Body of pancreas (tissue), 4 donors: ENCODE data around the gene FLRT3. TPM values are rescaled to one million over a fixed set of nuclear protein-coding genes. Genes with fewer than 3 reads are reported as not detected.

ENCODE experiments used
- ATAC-seq: fragments of 150-250 bp; one replicate; pipeline ENCODE4 v1.9.1; 2016
- DNase-seq, 4 donors: peaks; one replicate each; pipeline ENCODE4 v3.0.0-alpha.2; 2019
- H3K27ac ChIP-seq, 4 donors: fragments of 200-600 bp; sonication (generic); 1 replicate in 3 of 4; 2 replicates in 1 of 4; pipeline versions ENCODE4 v1.5.1 to v1.6.1; 2016 to 2019; ENCODE audit warnings: mild to moderate bottlenecking in 1 of 4, mixed read lengths in 1 of 4, moderate library complexity in 1 of 4
- H3K27me3 ChIP-seq, 2 donors: fragments of 200-600 bp; sonication (generic); one replicate each; pipeline ENCODE4 v1.6.0; 2016; ENCODE audit warnings: mild to moderate bottlenecking in 1 of 2
- H3K36me3 ChIP-seq, 2 donors: fragments of 200-600 bp; sonication (generic); replicated peaks in 1 of 2; 2 replicates each; pipeline ENCODE4 v1.5.1; 2016; ENCODE audit warnings: low read depth in 2 of 2; ENCODE audit not compliant: insufficient read depth in 1 of 2
- H3K4me1 ChIP-seq: fragments of 200-600 bp; sonication (generic); one replicate; pipeline ENCODE4 v1.6.0; 2016
- H3K4me3 ChIP-seq, 2 donors: fragments of 200-600 bp; sonication (generic); 1 replicate in 1 of 2; 2 replicates in 1 of 2; pipeline ENCODE4 v1.5.1; 2016 to 2019
- H3K9me3 ChIP-seq, 3 donors: fragments of 200-600 bp; sonication (generic); 1 replicate in 2 of 3; 2 replicates in 1 of 3; pipeline ENCODE4 v1.5.1; 2016
- POLR2A ChIP-seq, 3 donors: fragments of 450-650 bp; IDR thresholded peaks; one replicate each; pipeline ENCODE4 v1.6.1; 2016; ENCODE audit warnings: antibody characterized with exemption in 3 of 3, mild to moderate bottlenecking in 2 of 3
- whole genome bisulfite sequencing, 2 donors: methylation state at CpG; one replicate each; pipeline ENCODE4 v1.1.5; 2017; 5-methylcytosine and 5-hydroxymethylcytosine counted together
- intact Hi-C: fragments of 100-400 bp; cut with DNase I; formaldehyde crosslinking; loops from one replicate; pipeline ENCODE4 v1.15.1; 2023
- total RNA-seq, 2 donors: library from RNA; depleted of rRNA; stranded (reverse); fragments of >200 nt; gene quantifications; one replicate each; pipeline ENCODE4 v1.1.0, GENCODE V29; 2016
- TF ChIP-seq, protein P1 (sequence below), 7 experiments: fragments of 450-650 bp in 4 of 7; fragments of 200-600 bp in 3 of 7; sonication (generic) in 3 of 7; IDR thresholded peaks; one replicate each; pipeline ENCODE4 v1.5.1; 2016 to 2019; ENCODE audit warnings: antibody characterized with exemption in 7 of 7

FLRT3 gene
- total RNA-seq, 2 donors from 2014 or later = 3.1 to 21.1 TPM

DNA sequence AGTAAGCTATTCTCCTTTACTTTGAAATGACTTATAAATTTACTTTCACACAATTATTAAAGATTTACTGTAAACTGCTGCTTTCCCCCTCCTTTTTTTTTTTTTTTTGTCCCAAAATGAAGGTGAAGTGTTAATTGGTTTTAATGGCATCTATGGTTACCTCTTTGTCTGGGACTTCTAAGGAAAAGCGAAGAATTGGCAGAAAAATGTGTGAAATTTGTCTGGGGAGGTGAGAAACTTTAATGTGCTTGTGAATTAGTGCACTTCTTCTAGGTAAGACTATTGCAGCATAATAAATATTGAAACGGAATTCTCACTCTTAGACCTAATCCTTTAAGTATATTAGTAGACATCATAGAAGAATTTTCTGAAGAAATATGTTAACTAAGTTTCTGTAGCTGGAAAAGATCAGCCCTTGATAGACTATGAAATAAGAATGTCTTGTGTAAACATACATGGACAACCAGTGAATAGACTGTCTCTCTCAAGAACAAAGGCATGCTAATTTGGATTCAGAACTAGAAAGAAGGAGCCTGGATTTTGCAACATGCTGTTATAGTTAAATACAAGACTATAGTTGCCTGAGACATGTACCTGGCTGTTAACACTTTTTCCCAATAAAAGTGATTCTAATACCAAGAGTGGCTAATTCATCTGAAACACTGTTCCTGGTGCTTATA is 23.9 kb downstream of the FLRT3 start:
- H3K9me3 ChIP-seq = no peaks in the 10 kb centered on the region
- no peaks in the 10 kb centered on the region for H3K4me1 ChIP-seq
- no peak for DNase-seq
- TF ChIP-seq, protein P1, sequence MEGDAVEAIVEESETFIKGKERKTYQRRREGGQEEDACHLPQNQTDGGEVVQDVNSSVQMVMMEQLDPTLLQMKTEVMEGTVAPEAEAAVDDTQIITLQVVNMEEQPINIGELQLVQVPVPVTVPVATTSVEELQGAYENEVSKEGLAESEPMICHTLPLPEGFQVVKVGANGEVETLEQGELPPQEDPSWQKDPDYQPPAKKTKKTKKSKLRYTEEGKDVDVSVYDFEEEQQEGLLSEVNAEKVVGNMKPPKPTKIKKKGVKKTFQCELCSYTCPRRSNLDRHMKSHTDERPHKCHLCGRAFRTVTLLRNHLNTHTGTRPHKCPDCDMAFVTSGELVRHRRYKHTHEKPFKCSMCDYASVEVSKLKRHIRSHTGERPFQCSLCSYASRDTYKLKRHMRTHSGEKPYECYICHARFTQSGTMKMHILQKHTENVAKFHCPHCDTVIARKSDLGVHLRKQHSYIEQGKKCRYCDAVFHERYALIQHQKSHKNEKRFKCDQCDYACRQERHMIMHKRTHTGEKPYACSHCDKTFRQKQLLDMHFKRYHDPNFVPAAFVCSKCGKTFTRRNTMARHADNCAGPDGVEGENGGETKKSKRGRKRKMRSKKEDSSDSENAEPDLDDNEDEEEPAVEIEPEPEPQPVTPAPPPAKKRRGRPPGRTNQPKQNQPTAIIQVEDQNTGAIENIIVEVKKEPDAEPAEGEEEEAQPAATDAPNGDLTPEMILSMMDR (IDR thresholded peaks at IDR 0.05) = no peak
- no peak for TF ChIP-seq POLR2A (IDR thresholded peaks at IDR 0.05)
- intact Hi-C loops = no loop called here
- no peak for ATAC-seq
- H3K27ac ChIP-seq = no peak overlapping the region
- no peak overlapping the region for H3K4me3 ChIP-seq
- no peaks in the 10 kb centered on the region for H3K36me3 ChIP-seq
- 77 to 85% methylated on average over 2 of the region's 2 CpGs for WGBS, 2 donors
- no peaks in the 10 kb centered on the region for H3K27me3 ChIP-seq

DNA sequence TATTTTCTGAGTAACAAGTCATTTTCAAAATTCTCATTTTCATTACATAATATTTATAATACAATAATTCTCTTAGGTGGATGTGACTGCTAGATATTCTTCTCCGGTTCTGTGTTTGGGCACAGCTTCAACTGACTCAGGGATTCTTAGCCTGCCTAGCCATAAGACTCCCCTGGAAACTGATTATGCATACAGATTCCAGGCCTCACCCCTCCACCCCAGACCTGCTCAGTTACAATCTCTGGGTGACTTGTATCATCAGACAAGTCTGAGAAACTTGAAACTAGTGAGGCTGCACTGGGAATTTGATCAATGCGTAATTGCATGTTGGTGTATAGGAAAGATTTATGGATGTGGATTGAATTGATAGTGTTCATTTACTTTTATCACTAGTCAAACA is 25.4 kb downstream of the FLRT3 start:
- no peaks in the 10 kb centered on the region for H3K4me1 ChIP-seq
- no peaks in the 10 kb centered on the region for H3K36me3 ChIP-seq
- H3K27me3 ChIP-seq = no peaks in the 10 kb centered on the region
- no peaks in the 10 kb centered on the region for H3K9me3 ChIP-seq
- intact Hi-C loops = no loop called here
- 92 to 97% methylated on average over 2 of the region's 2 CpGs for WGBS, 2 donors
- H3K27ac ChIP-seq = no peak overlapping the region
- DNase-seq = no peak
- no peak for ATAC-seq
- no peak for TF ChIP-seq POLR2A (IDR thresholded peaks at IDR 0.05)
- TF ChIP-seq, protein P1 (IDR thresholded peaks at IDR 0.05) = no peak
- no peak overlapping the region for H3K4me3 ChIP-seq

DNA sequence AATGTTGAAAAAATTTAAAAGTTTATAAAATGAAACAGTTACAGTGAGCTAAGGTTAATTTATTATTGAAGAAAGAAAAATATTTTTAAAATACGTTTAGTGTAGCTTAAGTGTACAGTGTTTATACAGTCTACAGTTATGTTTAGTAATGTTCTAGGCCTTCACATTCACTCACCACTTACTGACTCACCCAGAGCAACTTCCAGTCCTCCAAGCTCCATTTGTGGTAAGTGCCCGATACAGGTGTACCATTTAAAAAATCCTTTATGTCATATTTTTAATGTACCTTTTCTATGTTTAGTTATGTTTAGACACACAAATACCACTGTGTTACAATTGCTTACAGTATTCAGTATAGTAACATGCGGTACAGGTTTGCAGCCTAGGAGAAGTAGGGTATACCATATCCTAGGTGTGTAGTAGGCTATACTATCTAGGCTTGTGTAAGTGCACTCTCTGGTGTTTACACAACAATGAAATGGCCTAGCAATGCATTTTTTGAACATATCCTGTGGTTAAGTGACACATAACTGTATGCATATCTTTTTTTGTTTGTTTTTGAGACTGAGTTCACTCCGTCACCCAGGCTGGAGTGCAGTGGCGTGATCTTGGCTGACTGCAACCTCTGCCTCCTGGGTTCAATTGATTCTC is 26.3 kb downstream of the FLRT3 start:
- intact Hi-C loops = no loop called here
- ATAC-seq = no peak
- Histone ChIP-seq H3K4me3 (no peak overlapping the region), H3K27ac (no peak overlapping the region), H3K36me3 (no peaks in the 10 kb centered on the region), H3K4me1 (no peaks in the 10 kb centered on the region), H3K27me3 (no peaks in the 10 kb centered on the region), H3K9me3 (no peaks in the 10 kb centered on the region)
- WGBS, 2 donors = 91 to 92% methylated on average over 5 of the region's 5 CpGs
- no peak for TF ChIP-seq POLR2A (IDR thresholded peaks at IDR 0.05)
- TF ChIP-seq, protein P1 (IDR thresholded peaks at IDR 0.05) = no peak
- DNase-seq = no peak

DNA sequence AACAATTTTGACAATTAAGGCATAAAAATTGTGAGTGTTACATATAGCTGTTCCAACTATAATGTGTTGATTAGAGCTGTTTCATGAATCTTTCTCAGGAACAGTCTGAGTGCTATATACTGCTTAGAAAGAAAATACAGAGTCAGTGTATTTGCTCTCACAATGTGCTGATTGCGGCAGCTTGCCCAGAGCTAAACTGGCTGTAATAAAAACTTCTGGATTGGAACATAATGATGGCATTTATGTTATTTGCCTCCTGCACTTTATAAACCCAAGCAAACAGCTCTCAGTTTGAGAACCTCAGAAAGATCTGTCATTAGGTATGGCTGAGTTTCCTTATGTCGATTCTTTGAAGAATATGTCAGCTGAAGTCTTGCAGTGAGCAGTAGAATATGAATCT is 29.5 kb downstream of the FLRT3 start:
- WGBS, 2 donors = 73 to 91% methylated on average over 2 of the region's 2 CpGs
- DNase-seq = no peak

More for the DNA sequence above, 29.5 kb downstream of the FLRT3 start:
- no peak overlapping the region for H3K27ac ChIP-seq
- H3K36me3 ChIP-seq = no peaks in the 10 kb centered on the region
- intact Hi-C loops = no loop called here
- no peaks in the 10 kb centered on the region for H3K4me1 ChIP-seq
- H3K27me3 ChIP-seq = no peaks in the 10 kb centered on the region
- no peak for ATAC-seq
- no peaks in the 10 kb centered on the region for H3K9me3 ChIP-seq
- no peak for TF ChIP-seq POLR2A (IDR thresholded peaks at IDR 0.05)
- TF ChIP-seq, protein P1 (IDR thresholded peaks at IDR 0.05) = no peak
- no peak overlapping the region for H3K4me3 ChIP-seq
